Kidney epithelial cell (primary cell): ENCODE measurements around the gene OR4C5. TPM values are rescaled to one million over a fixed set of nuclear protein-coding genes. Genes with fewer than 3 reads are reported as not detected.
"Not testable (repeated sequence)": the region's sequence is repeated elsewhere in the genome, so short reads cannot be mapped to it uniquely, and the experiment has no call there.

Source experiments
- DNase-seq: peaks from one replicate; pipeline ENCODE4 v3.0.0-alpha.2; 2010; ENCODE audit warnings: low read depth
- H3K27me3 ChIP-seq: 2 replicates; pipeline ENCODE4 v1.6.0; 2011; ENCODE audit warnings: low read length; ENCODE audit not compliant: control insufficient read depth, insufficient read depth
- H3K36me3 ChIP-seq: 2 replicates; pipeline ENCODE4 v1.5.1; 2011; ENCODE audit warnings: low read length; ENCODE audit not compliant: control insufficient read depth, insufficient read depth
- H3K4me3 ChIP-seq: 2 replicates; pipeline ENCODE4 v1.5.1; 2011; ENCODE audit warnings: low read depth, mild to moderate bottlenecking, control low read depth, low read length
- CTCF ChIP-seq: IDR thresholded peaks from 2 replicates; pipeline ENCODE4 v1.5.1; 2011; ENCODE audit warnings: mild to moderate bottlenecking, moderate library complexity, low read length, control low read depth, inconsistent platforms; ENCODE audit not compliant: insufficient read depth, poor library complexity, severe bottlenecking
- total RNA-seq: library from RNA; depleted of rRNA; stranded (reverse); fragments of >200 nt; gene quantifications from 2 replicates; pipeline ENCODE4 v1.2.3, GENCODE V29; 2015

The OR4C5 gene
- total RNA-seq = not detected in 2 replicates

GRCh38 chr11:48366365-48366764 lies at the start of gene OR4C5:
Gene OR4C5, minus strand, starts transcription at chr11:48366465. Its CDS starts 0 bp downstream, at chr11:48366465.
- no peak within 1 kb of the TSS for H3K4me3 ChIP-seq
- no peaks in the 10 kb centered on the region for H3K36me3 ChIP-seq
- no peak for TF ChIP-seq CTCF
- no peak for DNase-seq
- H3K27me3 ChIP-seq = no peaks in the 10 kb centered on the region

- no peaks in the 10 kb centered on the region for H3K36me3 ChIP-seq
- H3K27me3 ChIP-seq = no peaks in the 10 kb centered on the region
- TF ChIP-seq CTCF = no peak
Measured at GRCh38 chr11:48384670-48385069, 18.4 kb upstream of the OR4C5 start.

GRCh38 chr11:48384151-48384550 lies 17.9 kb upstream of the OR4C5 start:
- DNase-seq, H3K36me3 ChIP-seq, H3K27me3 ChIP-seq, H3K4me3 ChIP-seq: not testable (repeated sequence)

More at GRCh38 chr11:48384670-48385069, 18.4 kb upstream of the OR4C5 start:
- DNase-seq = no peak
- H3K4me3 ChIP-seq = no peak overlapping the region

GRCh38 chr11:48361289-48361688 lies 5.0 kb downstream of the OR4C5 start:
- not testable (repeated sequence) for DNase-seq, H3K4me3 ChIP-seq

GRCh38 chr11:48354677-48355076 lies 11.6 kb downstream of the OR4C5 start:
- H3K4me3 ChIP-seq = no peak overlapping the region
- no peaks in the 10 kb centered on the region for H3K27me3 ChIP-seq
- DNase-seq = no peak
- no peaks in the 10 kb centered on the region for H3K36me3 ChIP-seq
- no peak for TF ChIP-seq CTCF

More at GRCh38 chr11:48361289-48361688, 5.0 kb downstream of the OR4C5 start:
- not testable (repeated sequence) for H3K27me3 ChIP-seq, H3K36me3 ChIP-seq

- H3K27me3 ChIP-seq = no peaks in the 10 kb centered on the region
- TF ChIP-seq CTCF = no peak
- DNase-seq = no peak
Measured at GRCh38 chr11:48354013-48354412, 12.3 kb downstream of the OR4C5 start.

GRCh38 chr11:48346286-48346685 lies 20.0 kb downstream of the OR4C5 start:
- not testable (repeated sequence) for H3K4me3 ChIP-seq, DNase-seq, H3K27me3 ChIP-seq, H3K36me3 ChIP-seq

More at GRCh38 chr11:48354013-48354412, 12.3 kb downstream of the OR4C5 start:
- Histone ChIP-seq H3K36me3 (no peaks in the 10 kb centered on the region), H3K4me3 (no peak overlapping the region)

- not testable (repeated sequence) for H3K27me3 ChIP-seq, DNase-seq, H3K4me3 ChIP-seq, H3K36me3 ChIP-seq
Measured at GRCh38 chr11:48342505-48342904, 23.8 kb downstream of the OR4C5 start.
